ENCODE measurements around the gene SLC26A8.

SLC26A8 gene

DNA sequence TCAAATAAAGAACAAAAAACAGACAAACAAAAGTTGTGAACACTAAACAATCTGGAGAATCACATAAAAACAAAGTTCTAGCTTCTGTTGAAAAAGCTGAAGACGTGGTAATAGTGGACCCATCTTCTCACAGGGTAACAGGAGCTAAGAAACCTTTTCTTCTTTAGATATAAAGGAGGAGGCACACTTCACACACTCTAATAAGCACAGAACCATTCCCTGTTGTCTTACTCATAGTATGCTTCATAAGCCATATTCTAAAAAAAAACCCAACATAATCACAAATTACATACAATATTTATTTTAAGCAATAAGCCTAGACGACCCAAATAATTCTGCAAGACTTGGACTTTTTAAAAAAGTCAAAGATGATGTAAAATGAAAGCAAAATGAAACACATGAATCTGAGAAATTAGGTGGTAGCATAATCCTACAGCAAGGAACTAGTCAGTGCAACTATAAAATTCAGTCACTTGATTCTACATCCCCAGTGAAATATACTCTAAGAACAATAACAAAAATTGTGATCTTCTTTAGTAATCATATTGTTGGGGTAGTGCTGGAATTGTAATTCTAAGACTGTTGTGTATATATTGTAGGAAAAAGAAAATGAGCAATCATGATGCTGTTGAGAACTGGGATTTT is 119.2 kb downstream of the SLC26A8 start:
- no peak overlapping the region for H3K4me2 ChIP-seq (ENCODE audit: low read depth, low read length, poor library complexity, severe bottlenecking)
- H3K36me3 ChIP-seq (ENCODE audit: low read length): peaks cover 55% of the 10 kb centered on the region
- no peaks in the 10 kb centered on the region for H3K9me2 ChIP-seq (replicated peaks; ENCODE audit: insufficient read depth, low read length)
- TF ChIP-seq, protein P1, sequence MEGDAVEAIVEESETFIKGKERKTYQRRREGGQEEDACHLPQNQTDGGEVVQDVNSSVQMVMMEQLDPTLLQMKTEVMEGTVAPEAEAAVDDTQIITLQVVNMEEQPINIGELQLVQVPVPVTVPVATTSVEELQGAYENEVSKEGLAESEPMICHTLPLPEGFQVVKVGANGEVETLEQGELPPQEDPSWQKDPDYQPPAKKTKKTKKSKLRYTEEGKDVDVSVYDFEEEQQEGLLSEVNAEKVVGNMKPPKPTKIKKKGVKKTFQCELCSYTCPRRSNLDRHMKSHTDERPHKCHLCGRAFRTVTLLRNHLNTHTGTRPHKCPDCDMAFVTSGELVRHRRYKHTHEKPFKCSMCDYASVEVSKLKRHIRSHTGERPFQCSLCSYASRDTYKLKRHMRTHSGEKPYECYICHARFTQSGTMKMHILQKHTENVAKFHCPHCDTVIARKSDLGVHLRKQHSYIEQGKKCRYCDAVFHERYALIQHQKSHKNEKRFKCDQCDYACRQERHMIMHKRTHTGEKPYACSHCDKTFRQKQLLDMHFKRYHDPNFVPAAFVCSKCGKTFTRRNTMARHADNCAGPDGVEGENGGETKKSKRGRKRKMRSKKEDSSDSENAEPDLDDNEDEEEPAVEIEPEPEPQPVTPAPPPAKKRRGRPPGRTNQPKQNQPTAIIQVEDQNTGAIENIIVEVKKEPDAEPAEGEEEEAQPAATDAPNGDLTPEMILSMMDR (IDR thresholded peaks at IDR 0.05; ENCODE audit: insufficient read depth, low read length, poor library complexity, severe bottlenecking): no peak
- no peak overlapping the region for H3K4me3 ChIP-seq (ENCODE audit: insufficient read depth, low read length, poor library complexity, severe bottlenecking)
- H3K27ac ChIP-seq (ENCODE audit: low read depth, low read length): no peak overlapping the region
- no peaks in the 10 kb centered on the region for H3K27me3 ChIP-seq (ENCODE audit: low read length)
- H3K9ac ChIP-seq (ENCODE audit: low read length): no peak overlapping the region
- H4K20me1 ChIP-seq (ENCODE audit: low read depth, low read length): peaks cover 22% of the 10 kb centered on the region
- H3K79me2 ChIP-seq (ENCODE audit: insufficient read depth, low read length): peaks cover 98% of the 10 kb centered on the region
- H3K9me3 ChIP-seq (ENCODE audit: insufficient read depth, low read length): peaks cover 17% of the 10 kb centered on the region
- peaks cover 10% of the 10 kb centered on the region; the same call in 1 of the 2 replicates for H3F3A ChIP-seq (ENCODE audit: insufficient read depth)
- no peak overlapping the region for H2AFZ ChIP-seq (ENCODE audit: low read depth, low read length, severe bottlenecking)

DNA sequence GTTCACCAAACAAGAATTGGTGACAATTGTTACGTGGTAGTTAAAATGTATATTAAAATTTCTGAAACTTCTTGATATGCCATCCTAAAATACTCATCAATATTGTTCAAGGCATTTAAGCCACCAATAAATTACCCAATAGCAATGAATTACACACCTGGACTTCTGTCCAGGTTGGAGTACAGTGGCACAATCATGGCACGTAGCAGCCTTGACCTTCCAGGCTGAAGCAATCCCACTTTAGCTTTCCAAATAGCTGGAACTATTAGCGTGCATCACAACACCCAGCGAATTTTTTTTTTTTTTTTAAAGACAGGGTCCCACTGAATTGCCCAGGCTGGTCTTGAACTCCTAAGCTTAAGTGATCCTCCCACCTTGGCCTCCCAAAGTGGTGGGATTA is 120.8 kb downstream of the SLC26A8 start:
- H3K27ac ChIP-seq (ENCODE audit: low read depth, low read length): no peak overlapping the region
- H4K20me1 ChIP-seq (ENCODE audit: low read depth, low read length): peaks cover 22% of the 10 kb centered on the region
- no peak overlapping the region for H3K4me3 ChIP-seq (ENCODE audit: insufficient read depth, low read length, poor library complexity, severe bottlenecking)
- peaks cover 10% of the 10 kb centered on the region; the same call in 1 of the 2 replicates for H3F3A ChIP-seq (ENCODE audit: insufficient read depth)
- H3K9me3 ChIP-seq (ENCODE audit: insufficient read depth, low read length): peaks cover 3% of the 10 kb centered on the region; the same call in 1 of the 2 replicates
- TF ChIP-seq, protein P1 (IDR thresholded peaks at IDR 0.05; ENCODE audit: insufficient read depth, low read length, poor library complexity, severe bottlenecking): no peak
- TF ChIP-seq EZH2phosphoT487 (conservative IDR thresholded peaks at IDR 0.05; ENCODE audit: low read length): no peak
- H3K27me3 ChIP-seq (ENCODE audit: low read length): no peaks in the 10 kb centered on the region
- no peaks in the 10 kb centered on the region for H3K9me2 ChIP-seq (replicated peaks; ENCODE audit: insufficient read depth, low read length)
- no peak overlapping the region for H3K4me2 ChIP-seq (ENCODE audit: low read depth, low read length, poor library complexity, severe bottlenecking)
- H3K9ac ChIP-seq (ENCODE audit: low read length): no peak overlapping the region
- peaks cover 97% of the 10 kb centered on the region for H3K79me2 ChIP-seq (ENCODE audit: insufficient read depth, low read length)
- H3K36me3 ChIP-seq (ENCODE audit: low read length): peaks cover 41% of the 10 kb centered on the region
- H2AFZ ChIP-seq (ENCODE audit: low read depth, low read length, severe bottlenecking): no peak overlapping the region

DNA sequence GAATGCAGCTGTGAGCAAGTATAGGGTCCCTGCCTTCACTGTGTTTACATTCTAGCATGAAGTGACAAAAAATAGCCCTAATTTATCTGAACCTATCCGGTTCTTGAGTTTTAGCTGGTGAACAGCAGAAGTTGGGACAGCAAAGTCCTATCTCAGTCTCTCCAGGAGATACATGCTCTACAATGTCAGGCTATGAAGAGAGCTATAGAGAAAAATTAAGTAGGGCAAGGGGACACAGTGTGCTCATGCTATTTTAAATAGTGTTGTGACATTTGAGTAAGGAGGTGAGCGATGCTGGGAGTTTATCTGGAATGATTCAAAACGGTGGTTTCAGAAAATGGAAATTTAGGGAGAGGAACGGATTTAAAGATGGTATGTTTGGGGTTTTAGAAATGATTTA is 124.0 kb downstream of the SLC26A8 start:
- Histone ChIP-seq H3K9me2 (replicated peaks; ENCODE audit: insufficient read depth, low read length) (no peaks in the 10 kb centered on the region), H3K27ac (ENCODE audit: low read depth, low read length) (no peak overlapping the region), H3K36me3 (ENCODE audit: low read length) (peaks cover 40% of the 10 kb centered on the region), H3F3A (ENCODE audit: insufficient read depth) (peaks cover 5% of the 10 kb centered on the region; the same call in 1 of the 2 replicates), H3K9ac (ENCODE audit: low read length) (no peak overlapping the region), H3K27me3 (ENCODE audit: low read length) (no peaks in the 10 kb centered on the region), H4K20me1 (ENCODE audit: low read depth, low read length) (peaks cover 35% of the 10 kb centered on the region), H3K4me3 (ENCODE audit: insufficient read depth, low read length, poor library complexity, severe bottlenecking) (no peak overlapping the region), H3K79me2 (ENCODE audit: insufficient read depth, low read length) (peaks cover 97% of the 10 kb centered on the region), H3K9me3 (ENCODE audit: insufficient read depth, low read length) (no peaks in the 10 kb centered on the region), H2AFZ (ENCODE audit: low read depth, low read length, severe bottlenecking) (no peak overlapping the region), H3K4me2 (ENCODE audit: low read depth, low read length, poor library complexity, severe bottlenecking) (no peak overlapping the region)
- TF ChIP-seq, protein P1 (IDR thresholded peaks at IDR 0.05; ENCODE audit: insufficient read depth, low read length, poor library complexity, severe bottlenecking): no peak
- no peak for TF ChIP-seq EZH2phosphoT487 (conservative IDR thresholded peaks at IDR 0.05; ENCODE audit: low read length)
